GM23338 (cell line): Measurements from ENCODE around the gene CUEDC1. TPM values are rescaled to one million over a fixed set of nuclear protein-coding genes. Genes with fewer than 3 reads are reported as not detected.
A peak's percentile ranks its signal among the peaks of the same experiment; 100 is the strongest.

Source experiments
- ATAC-seq: fragments of 200-7000 bp; cut with Tn5 transposase; 3 replicates; pipeline ENCODE4 v1.9.1; 2020
- DNase-seq: peaks from one replicate; pipeline ENCODE4 v3.0.0-alpha.2; 2015; ENCODE audit warnings: low spot score
- H2AFZ ChIP-seq: fragments of 200-600 bp; sonication (generic); 2 replicates; pipeline ENCODE4 v1.8.0; 2016; ENCODE audit warnings: antibody characterized with exemption, mild to moderate bottlenecking, moderate library complexity
- H3F3A ChIP-seq: fragments of 200-600 bp; sonication (generic); replicated peaks from 2 replicates; pipeline ENCODE4 v1.8.0; 2017; ENCODE audit warnings: antibody characterized with exemption, mixed run types, low read depth
- H3K27ac ChIP-seq: fragments of 200-600 bp; sonication (generic); 2 replicates; pipeline ENCODE4 v1.6.1; 2016; ENCODE audit warnings: low read depth
- H3K27me3 ChIP-seq: fragments of 200-600 bp; sonication (generic); 2 replicates; pipeline ENCODE4 v1.8.0; 2016; ENCODE audit warnings: mild to moderate bottlenecking, mixed run types, moderate library complexity; ENCODE audit not compliant: insufficient read depth
- H3K36me3 ChIP-seq: fragments of 200-600 bp; sonication (generic); 2 replicates; pipeline ENCODE4 v1.8.0; 2016; ENCODE audit warnings: mild to moderate bottlenecking; ENCODE audit not compliant: insufficient read depth
- H3K4me1 ChIP-seq: fragments of 200-600 bp; sonication (generic); 2 replicates; pipeline ENCODE4 v1.8.0; 2016; ENCODE audit warnings: mild to moderate bottlenecking, moderate library complexity; ENCODE audit not compliant: insufficient read depth
- H3K4me2 ChIP-seq: fragments of 200-600 bp; sonication (generic); 2 replicates; pipeline ENCODE4 v1.7.1; 2017; ENCODE audit warnings: mixed run types
- H3K4me3 ChIP-seq: fragments of 200-600 bp; sonication (generic); 2 replicates; pipeline ENCODE4 v1.6.1; 2016; ENCODE audit warnings: mixed run types
- H3K79me2 ChIP-seq: fragments of 200-600 bp; sonication (generic); replicated peaks from 2 replicates; pipeline ENCODE4 v1.8.0; 2017; ENCODE audit warnings: mild to moderate bottlenecking; ENCODE audit not compliant: insufficient read depth
- H3K9me2 ChIP-seq: fragments of 200-600 bp; sonication (generic); 2 replicates; pipeline ENCODE4 v1.8.0; 2017; ENCODE audit not compliant: insufficient read depth
- H4K20me1 ChIP-seq: fragments of 200-600 bp; sonication (generic); replicated peaks from 2 replicates; pipeline ENCODE4 v1.8.0; 2017; ENCODE audit warnings: mild to moderate bottlenecking; ENCODE audit not compliant: insufficient read depth
- H3K27ac Mint-ChIP-seq: 2 replicates; pipeline ENCODE4 v1.8.0; 2020; ENCODE audit warnings: inconsistent platforms, mild to moderate bottlenecking, moderate library complexity, mixed read lengths
- H3K27me3 Mint-ChIP-seq: 3 replicates; pipeline ENCODE4 v1.8.0; 2022; ENCODE audit warnings: low read depth, mild to moderate bottlenecking, moderate library complexity, mixed read lengths, inconsistent platforms; ENCODE audit not compliant: insufficient read depth, poor library complexity
- H3K36me3 Mint-ChIP-seq: 3 replicates; pipeline ENCODE4 v1.8.0; 2021; ENCODE audit warnings: low read depth, mild to moderate bottlenecking, inconsistent platforms, moderate library complexity, mixed read lengths
- H3K4me1 Mint-ChIP-seq: 3 replicates; pipeline ENCODE4 v1.8.0; 2020; ENCODE audit warnings: mild to moderate bottlenecking, inconsistent platforms, mixed read lengths
- H3K4me3 Mint-ChIP-seq: 3 replicates; pipeline ENCODE4 v1.8.0; 2021; ENCODE audit warnings: moderate library complexity, mild to moderate bottlenecking, inconsistent platforms, mixed read lengths
- H3K9me3 Mint-ChIP-seq: 3 replicates; pipeline ENCODE4 v1.8.0; 2020; ENCODE audit warnings: moderate library complexity, mild to moderate bottlenecking, inconsistent platforms, mixed read lengths
- CREB1 ChIP-seq: fragments of 250-450 bp; sonication (Bioruptor Pico); IDR thresholded peaks from 2 replicates; pipeline ENCODE4 v1.5.0; 2020; ENCODE audit warnings: low read depth, mild to moderate bottlenecking, moderate library complexity
- CTCF ChIP-seq, 2 experiments: fragments of 200-600 bp in 1 of 2; sonication (generic) in 1 of 2; conservative IDR thresholded peaks; 2 replicates each; pipeline versions ENCODE4 v1.5.1 to v1.6.1; 2016 to 2017; ENCODE audit warnings: antibody characterized with exemption in 2 of 2, low read depth in 2 of 2, mild to moderate bottlenecking in 2 of 2, moderate library complexity in 1 of 2
- ETS1 ChIP-seq: IDR thresholded peaks from 2 replicates; pipeline ENCODE4 v1.6.1; 2016; ENCODE audit warnings: antibody characterized with exemption
- EZH2 ChIP-seq: fragments of 200-600 bp; sonication (generic); IDR thresholded peaks from one replicate; pipeline ENCODE4 v1.8.0; 2017; ENCODE audit warnings: antibody characterized with exemption, mild to moderate bottlenecking, low read depth; ENCODE audit not compliant: unreplicated experiment
- EZH2phosphoT487 ChIP-seq: fragments of 200-600 bp; sonication (generic); IDR thresholded peaks from one replicate; pipeline ENCODE4 v1.8.1; 2018; ENCODE audit warnings: antibody characterized with exemption; ENCODE audit not compliant: unreplicated experiment
- JUNB ChIP-seq: IDR thresholded peaks from one replicate; pipeline ENCODE4 v1.6.1; 2016; ENCODE audit warnings: antibody characterized with exemption; ENCODE audit not compliant: unreplicated experiment
- NANOG ChIP-seq: IDR thresholded peaks from 2 replicates; pipeline ENCODE4 v1.6.1; 2016; ENCODE audit warnings: antibody characterized with exemption, borderline replicate concordance
- POLR2AphosphoS5 ChIP-seq: IDR thresholded peaks from 2 replicates; pipeline ENCODE4 v1.6.1; 2016; ENCODE audit warnings: antibody characterized with exemption, low read depth
- STAT1 ChIP-seq: IDR thresholded peaks from one replicate; pipeline ENCODE4 v1.6.1; 2016; ENCODE audit warnings: antibody characterized with exemption; ENCODE audit not compliant: unreplicated experiment
- ZNF114 ChIP-seq: fragments of 250-450 bp; sonication (Bioruptor Pico); IDR thresholded peaks from 2 replicates; pipeline ENCODE4 v1.5.0; 2020; ENCODE audit warnings: mild to moderate bottlenecking, moderate library complexity
- ZNF331 ChIP-seq: fragments of 250-450 bp; sonication (Bioruptor Pico); IDR thresholded peaks from 2 replicates; pipeline ENCODE4 v1.5.0; 2020; ENCODE audit warnings: low read depth, mild to moderate bottlenecking, moderate library complexity
- polyA plus RNA-seq: library from polyadenylated mRNA; unstranded; fragments of >200 nt; fragmentation: Nextera tagmentation; extraction: Ambion mirVana; gene quantifications from 2 replicates; pipeline ENCODE4 v1.2.1, GENCODE V29; 2016
- total RNA-seq: library from RNA; depleted of rRNA; stranded (reverse); fragments of >200 nt; shearing (Covaris generic); gene quantifications from 2 replicates; pipeline ENCODE4 v1.2.3, GENCODE V29; 2014
- TF ChIP-seq, protein P1 (sequence below): IDR thresholded peaks from one replicate; pipeline ENCODE4 v1.6.1; 2018; ENCODE audit warnings: antibody characterized with exemption; ENCODE audit not compliant: unreplicated experiment

Gene CUEDC1
- total and polyA plus RNA-seq, 2 experiments from 2014 or later: 3.0 to 7.7 TPM

DNA sequence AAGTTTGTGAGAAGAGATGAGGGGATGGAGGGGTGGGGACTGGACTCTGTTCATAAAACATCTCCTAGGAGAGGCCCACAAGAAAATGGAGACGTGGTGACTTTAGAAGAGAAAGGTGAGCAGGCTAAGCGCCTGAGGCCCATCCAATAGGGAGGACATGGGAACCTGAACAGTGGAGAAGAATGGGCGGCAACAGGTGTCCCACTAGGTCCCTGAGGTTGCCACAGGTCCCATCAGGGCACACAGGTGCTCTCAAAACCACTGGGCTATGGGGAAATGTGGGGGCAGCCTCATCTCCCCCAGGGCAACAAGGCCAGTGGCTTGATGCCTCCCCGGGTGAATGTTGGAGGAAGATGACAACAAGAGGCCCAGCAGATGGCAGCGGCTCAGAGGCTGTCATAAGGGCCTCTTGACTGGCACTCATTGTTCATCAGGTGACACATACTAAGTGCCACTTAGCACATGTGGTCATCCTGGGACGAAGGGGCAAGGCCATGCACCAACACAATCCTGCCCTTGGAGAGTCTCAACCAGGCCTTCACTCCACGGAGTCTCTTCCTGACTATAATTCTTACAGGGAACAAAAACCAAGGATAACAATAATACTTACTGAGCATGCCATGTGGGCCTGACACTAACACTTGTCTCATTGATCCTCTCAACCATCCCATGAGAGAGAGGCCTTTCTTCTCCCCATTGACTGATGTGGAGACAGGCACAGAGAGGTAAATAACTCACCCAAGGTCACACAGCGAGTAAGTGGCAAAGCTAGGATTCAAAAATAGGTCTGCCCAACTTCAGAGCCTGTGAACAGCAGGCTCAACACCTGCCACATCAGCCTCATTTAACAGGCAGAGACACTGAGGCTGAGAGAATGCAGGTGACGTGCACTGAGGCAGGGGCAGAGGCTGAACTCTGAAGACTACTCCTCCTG, 38.0 kb downstream of the CUEDC1 start:
- Mint-ChIP-seq H3K4me3 (no peak overlapping the region), H3K27me3 (peaks cover 8% of the 10 kb centered on the region), H3K9me3 (no peaks in the 10 kb centered on the region), H3K36me3 (no peaks in the 10 kb centered on the region), H3K27ac (peak overlapping the region; percentile 22), H3K4me1 (peaks cover 58% of the 10 kb centered on the region)
- H3K79me2 ChIP-seq: no peaks in the 10 kb centered on the region
- peak overlapping the region; percentile 64 for H3K4me2 ChIP-seq
- no peaks in the 10 kb centered on the region for H3K9me2 ChIP-seq
- no peak overlapping the region for H3K4me3 ChIP-seq
- peak in 1 of 2 experiments; percentile 39; a peak in 2 of 4 replicates for TF ChIP-seq CTCF (conservative IDR thresholded peaks at IDR 0.05; ENCODE audit: low read depth in 2 of 2)
- no peak for TF ChIP-seq NANOG
- no peaks in the 10 kb centered on the region for H3K27me3 ChIP-seq
- H3K27ac ChIP-seq: peak overlapping the region; percentile 78
- DNase-seq (no peak), ATAC-seq (no peak)
- H4K20me1 ChIP-seq: no peaks in the 10 kb centered on the region
- peaks cover 28% of the 10 kb centered on the region for H3K4me1 ChIP-seq
- H3F3A ChIP-seq: peaks cover 10% of the 10 kb centered on the region; the same call in 1 of the 2 replicates
- H2AFZ ChIP-seq: 0 out of 2 replicates have a peak overlapping the region, but pooled peaks have one; percentile 13
- H3K36me3 ChIP-seq: no peaks in the 10 kb centered on the region

DNA sequence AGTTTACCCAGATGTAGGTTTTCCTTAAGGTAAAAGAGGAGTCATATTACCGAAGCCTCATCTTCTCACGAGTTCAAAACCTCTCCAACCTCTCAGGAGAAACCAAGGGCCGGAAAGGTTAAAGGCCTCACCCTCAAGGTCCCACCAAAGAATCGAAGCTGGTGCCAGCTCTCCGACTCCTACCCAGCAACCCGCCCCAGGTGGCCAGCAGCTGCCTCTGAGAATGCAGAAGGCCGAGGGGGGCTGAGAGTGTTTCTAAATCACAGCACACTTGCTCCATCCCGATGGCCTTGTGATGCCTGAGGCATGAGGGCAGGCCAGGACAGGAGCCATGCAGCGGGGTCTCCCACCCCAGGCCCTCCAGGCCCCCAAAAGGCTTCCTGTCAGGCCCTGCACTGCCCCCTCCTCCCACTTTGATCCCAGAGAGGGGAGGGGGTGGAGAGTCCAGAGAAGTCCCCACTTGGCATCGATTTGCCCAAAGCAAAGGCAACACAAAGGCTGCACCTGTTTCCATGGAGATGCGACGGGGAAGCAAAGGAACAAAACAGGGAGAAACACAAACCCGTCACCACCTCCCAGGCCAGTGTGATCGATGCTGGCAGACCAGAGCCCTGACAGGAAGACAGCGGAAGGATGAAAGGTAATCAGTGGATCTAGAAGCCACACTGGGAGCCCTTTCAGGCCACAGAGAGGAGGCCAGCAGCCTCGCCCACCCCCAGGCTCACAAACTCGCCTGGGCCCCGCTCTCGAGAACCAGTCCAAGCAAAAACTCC, 39.0 kb downstream of the CUEDC1 start:
- Histone ChIP-seq H3K4me1 (peaks cover 36% of the 10 kb centered on the region), H3K4me2 (peak overlapping the region; percentile 64), H3K36me3 (no peaks in the 10 kb centered on the region), H3K79me2 (no peaks in the 10 kb centered on the region), H3F3A (peaks cover 10% of the 10 kb centered on the region), H3K27ac (peak overlapping the region; percentile 78), H3K27me3 (no peaks in the 10 kb centered on the region), H2AFZ (peak overlapping the region; percentile 13; the same call in 1 of the 2 replicates), H3K9me2 (no peaks in the 10 kb centered on the region), H3K4me3 (no peak overlapping the region), H4K20me1 (no peaks in the 10 kb centered on the region)
- peak overlapping the region; percentile 22; the same call in 1 of the 2 replicates for H3K27ac Mint-ChIP-seq
- H3K9me3 Mint-ChIP-seq: no peaks in the 10 kb centered on the region
- H3K4me3 Mint-ChIP-seq: no peak overlapping the region
- peaks cover 62% of the 10 kb centered on the region for H3K4me1 Mint-ChIP-seq
- ATAC-seq (peak; percentile 66), DNase-seq (peak; percentile 83)
- no peaks in the 10 kb centered on the region for H3K36me3 Mint-ChIP-seq
- H3K27me3 Mint-ChIP-seq: peaks cover 10% of the 10 kb centered on the region
- TF ChIP-seq ZNF331 (CRISPR knock-in tag) (no peak), POLR2AphosphoS5 (no peak), EZH2 (no peak), JUNB (no peak), ZNF114 (no peak), EZH2phosphoT487 (no peak), CTCF (conservative IDR thresholded peaks at IDR 0.05; ENCODE audit: low read depth in 2 of 2) (no peak), NANOG (no peak), CREB1 (CRISPR knock-in tag) (no peak), ETS1 (no peak), STAT1 (no peak)
- TF ChIP-seq, protein P1, sequence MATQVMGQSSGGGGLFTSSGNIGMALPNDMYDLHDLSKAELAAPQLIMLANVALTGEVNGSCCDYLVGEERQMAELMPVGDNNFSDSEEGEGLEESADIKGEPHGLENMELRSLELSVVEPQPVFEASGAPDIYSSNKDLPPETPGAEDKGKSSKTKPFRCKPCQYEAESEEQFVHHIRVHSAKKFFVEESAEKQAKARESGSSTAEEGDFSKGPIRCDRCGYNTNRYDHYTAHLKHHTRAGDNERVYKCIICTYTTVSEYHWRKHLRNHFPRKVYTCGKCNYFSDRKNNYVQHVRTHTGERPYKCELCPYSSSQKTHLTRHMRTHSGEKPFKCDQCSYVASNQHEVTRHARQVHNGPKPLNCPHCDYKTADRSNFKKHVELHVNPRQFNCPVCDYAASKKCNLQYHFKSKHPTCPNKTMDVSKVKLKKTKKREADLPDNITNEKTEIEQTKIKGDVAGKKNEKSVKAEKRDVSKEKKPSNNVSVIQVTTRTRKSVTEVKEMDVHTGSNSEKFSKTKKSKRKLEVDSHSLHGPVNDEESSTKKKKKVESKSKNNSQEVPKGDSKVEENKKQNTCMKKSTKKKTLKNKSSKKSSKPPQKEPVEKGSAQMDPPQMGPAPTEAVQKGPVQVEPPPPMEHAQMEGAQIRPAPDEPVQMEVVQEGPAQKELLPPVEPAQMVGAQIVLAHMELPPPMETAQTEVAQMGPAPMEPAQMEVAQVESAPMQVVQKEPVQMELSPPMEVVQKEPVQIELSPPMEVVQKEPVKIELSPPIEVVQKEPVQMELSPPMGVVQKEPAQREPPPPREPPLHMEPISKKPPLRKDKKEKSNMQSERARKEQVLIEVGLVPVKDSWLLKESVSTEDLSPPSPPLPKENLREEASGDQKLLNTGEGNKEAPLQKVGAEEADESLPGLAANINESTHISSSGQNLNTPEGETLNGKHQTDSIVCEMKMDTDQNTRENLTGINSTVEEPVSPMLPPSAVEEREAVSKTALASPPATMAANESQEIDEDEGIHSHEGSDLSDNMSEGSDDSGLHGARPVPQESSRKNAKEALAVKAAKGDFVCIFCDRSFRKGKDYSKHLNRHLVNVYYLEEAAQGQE: no peak
